Transverse colon (tissue), 4 donors: ENCODE data around the gene RHOH. TPM values are rescaled to one million over a fixed set of nuclear protein-coding genes. Genes with fewer than 3 reads are reported as not detected.

Experiments used
- DNase-seq: peaks from one replicate; pipeline ENCODE4 v3.0.0-alpha.2; 2019
- H3K27ac ChIP-seq, 4 donors: fragments of 200-600 bp; sonication (generic); 2 replicates each; pipeline ENCODE4 v1.5.1; 2016 to 2018; ENCODE audit warnings: inconsistent platforms in 4 of 4
- H3K27me3 ChIP-seq: fragments of 200-600 bp; sonication (generic); 2 replicates; pipeline ENCODE4 v1.5.1; 2017; ENCODE audit warnings: inconsistent platforms
- H3K36me3 ChIP-seq, 4 donors: fragments of 200-600 bp; sonication (generic); 2 replicates each; pipeline ENCODE4 v1.5.1; 2017 to 2019; ENCODE audit warnings: inconsistent platforms in 4 of 4
- H3K4me1 ChIP-seq, 4 donors: fragments of 200-600 bp; sonication (generic); 2 replicates each; pipeline ENCODE4 v1.5.1; 2017 to 2020; ENCODE audit warnings: inconsistent platforms in 4 of 4
- H3K4me3 ChIP-seq, 4 donors: fragments of 200-600 bp; sonication (generic); 1 replicate in 1 of 4; 2 replicates in 3 of 4; pipeline versions ENCODE4 v1.5.1 to v1.6.1; 2017 to 2019; ENCODE audit warnings: inconsistent platforms in 4 of 4
- H3K9me3 ChIP-seq, 2 donors: fragments of 200-600 bp; sonication (generic); 2 replicates each; pipeline ENCODE4 v1.5.1; 2017 to 2019; ENCODE audit warnings: inconsistent platforms in 2 of 2
- EP300 ChIP-seq: sonication (generic); formaldehyde crosslinking; IDR thresholded peaks from one replicate; pipeline ENCODE4 v1.6.1; 2017; ENCODE audit warnings: antibody characterized with exemption, low read depth
- POLR2A ChIP-seq: fragments of 450-650 bp; IDR thresholded peaks from one replicate; pipeline ENCODE4 v1.6.1; 2016; ENCODE audit warnings: antibody characterized with exemption, mild to moderate bottlenecking, moderate library complexity
- POLR2AphosphoS5 ChIP-seq, 3 donors: sonication (generic); formaldehyde crosslinking; IDR thresholded peaks; one replicate each; pipeline ENCODE4 v1.6.1; 2016; ENCODE audit warnings: antibody characterized with exemption in 3 of 3
- WGBS, 2 donors: methylation state at CpG; one replicate each; pipeline ENCODE4 v1.1.5; 2018; ENCODE audit warnings: low coverage in 1 of 2; 5-methylcytosine and 5-hydroxymethylcytosine counted together
- in situ Hi-C, 4 donors: fragments of 200-750 bp; cut with MboI; loops; one replicate each; pipeline versions ENCODE4 v1.15.0 to v1.15.1; 2017; ENCODE audit warnings: low sequenced_read_pairs in 3 of 4, low pct_ligation_motif_present in 1 of 4, low pct_unique_long_range_greater_than_20kb in 1 of 4
- intact Hi-C: fragments of 100-400 bp; cut with DNase I; formaldehyde crosslinking; loops from one replicate; pipeline ENCODE4 v1.15.1; 2023; ENCODE audit warnings: low total_unique reads
- total RNA-seq, 4 donors: library from RNA; depleted of rRNA; stranded (reverse); fragments of >200 nt; gene quantifications; one replicate each; pipeline ENCODE4 v1.1.0, GENCODE V29; 2016
- TF ChIP-seq, protein P1 (sequence below), 5 experiments: fragments of 200-600 bp in 3 of 5; fragments of 450-650 bp in 2 of 5; sonication (generic) in 3 of 5; IDR thresholded peaks; 1 replicate in 2 of 5; 2 replicates in 3 of 5; pipeline ENCODE4 v1.5.1; 2016 to 2017; ENCODE audit warnings: antibody characterized with exemption in 5 of 5, inconsistent platforms in 3 of 5, mild to moderate bottlenecking in 2 of 5, moderate library complexity in 1 of 5

The RHOH gene
- total RNA-seq, 4 donors from 2014 or later: 4.1 to 10.3 (median 4.1) TPM; not detected in 1

DNA sequence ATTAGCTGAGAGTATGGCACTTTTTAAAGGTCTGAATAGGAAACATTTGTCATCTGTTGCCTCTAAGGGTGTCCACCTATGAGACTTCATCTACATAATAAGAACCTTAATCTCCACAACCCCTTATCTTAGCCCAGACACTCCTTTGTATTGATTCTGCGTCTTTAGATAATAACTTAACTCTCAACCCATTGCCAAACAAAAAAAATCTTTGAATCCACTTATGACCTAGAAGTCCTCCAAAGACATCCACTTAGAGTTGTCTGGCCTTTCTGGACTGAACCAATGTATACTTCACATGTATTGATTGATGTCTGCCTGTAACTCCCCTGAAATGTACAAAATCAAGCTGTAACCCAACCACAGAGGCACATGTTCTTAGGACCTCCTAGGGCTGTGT, 72.3 kb downstream of the RHOH start:
- Histone ChIP-seq H3K27ac (no peak overlapping the region), H3K4me1 (no peaks in the 10 kb centered on the region), H3K27me3 (no peaks in the 10 kb centered on the region), H3K4me3 (no peak overlapping the region), H3K36me3 (no peaks in the 10 kb centered on the region), H3K9me3 (no peaks in the 10 kb centered on the region)
- 56% methylated on average over 1 of the region's 1 CpG; no CpG with 5 or more reads in 1 of the 2 donors for WGBS, 2 donors
- no peak for DNase-seq
- in situ Hi-C loops: no loop called here
- intact Hi-C loops: no loop called here
- TF ChIP-seq POLR2A (no peak), POLR2AphosphoS5 (IDR thresholded peaks at IDR 0.05) (no peak), EP300 (no peak)
- TF ChIP-seq, protein P1, sequence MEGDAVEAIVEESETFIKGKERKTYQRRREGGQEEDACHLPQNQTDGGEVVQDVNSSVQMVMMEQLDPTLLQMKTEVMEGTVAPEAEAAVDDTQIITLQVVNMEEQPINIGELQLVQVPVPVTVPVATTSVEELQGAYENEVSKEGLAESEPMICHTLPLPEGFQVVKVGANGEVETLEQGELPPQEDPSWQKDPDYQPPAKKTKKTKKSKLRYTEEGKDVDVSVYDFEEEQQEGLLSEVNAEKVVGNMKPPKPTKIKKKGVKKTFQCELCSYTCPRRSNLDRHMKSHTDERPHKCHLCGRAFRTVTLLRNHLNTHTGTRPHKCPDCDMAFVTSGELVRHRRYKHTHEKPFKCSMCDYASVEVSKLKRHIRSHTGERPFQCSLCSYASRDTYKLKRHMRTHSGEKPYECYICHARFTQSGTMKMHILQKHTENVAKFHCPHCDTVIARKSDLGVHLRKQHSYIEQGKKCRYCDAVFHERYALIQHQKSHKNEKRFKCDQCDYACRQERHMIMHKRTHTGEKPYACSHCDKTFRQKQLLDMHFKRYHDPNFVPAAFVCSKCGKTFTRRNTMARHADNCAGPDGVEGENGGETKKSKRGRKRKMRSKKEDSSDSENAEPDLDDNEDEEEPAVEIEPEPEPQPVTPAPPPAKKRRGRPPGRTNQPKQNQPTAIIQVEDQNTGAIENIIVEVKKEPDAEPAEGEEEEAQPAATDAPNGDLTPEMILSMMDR (IDR thresholded peaks at IDR 0.05): no peak

DNA sequence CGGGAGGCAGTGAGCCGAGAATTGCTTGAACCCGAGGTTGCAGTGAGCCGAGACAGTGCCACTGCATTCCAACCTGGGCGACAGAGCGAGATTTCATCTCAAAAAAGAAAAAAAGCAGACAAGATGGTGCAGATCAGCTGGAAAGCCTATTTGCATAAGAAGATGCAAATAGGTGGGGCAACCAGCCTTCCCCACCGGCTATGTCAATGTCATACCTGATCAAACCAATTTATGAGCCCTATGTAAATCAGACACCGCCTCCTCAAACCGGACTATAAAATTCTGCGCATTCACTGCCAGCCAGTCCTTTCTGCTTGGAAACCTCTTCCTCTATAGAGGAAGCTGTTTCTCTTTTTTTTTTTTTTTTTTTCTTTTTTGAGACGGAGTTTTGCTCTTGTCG, 73.8 kb downstream of the RHOH start:
- no peaks in the 10 kb centered on the region for H3K36me3 ChIP-seq
- H3K9me3 ChIP-seq: no peaks in the 10 kb centered on the region
- no peak for DNase-seq
- 86 to 90% methylated on average over 8 to 12 of the region's 12 CpGs for WGBS, 2 donors
- in situ Hi-C loops (no loop called here), intact Hi-C loops (no loop called here)
- no peak overlapping the region for H3K27ac ChIP-seq
- H3K4me1 ChIP-seq: no peaks in the 10 kb centered on the region
- H3K27me3 ChIP-seq: no peaks in the 10 kb centered on the region
- no peak overlapping the region for H3K4me3 ChIP-seq
- TF ChIP-seq, protein P1 (IDR thresholded peaks at IDR 0.05): no peak
- TF ChIP-seq EP300: no peak
- TF ChIP-seq POLR2A: no peak
- no peak for TF ChIP-seq POLR2AphosphoS5 (IDR thresholded peaks at IDR 0.05)

DNA sequence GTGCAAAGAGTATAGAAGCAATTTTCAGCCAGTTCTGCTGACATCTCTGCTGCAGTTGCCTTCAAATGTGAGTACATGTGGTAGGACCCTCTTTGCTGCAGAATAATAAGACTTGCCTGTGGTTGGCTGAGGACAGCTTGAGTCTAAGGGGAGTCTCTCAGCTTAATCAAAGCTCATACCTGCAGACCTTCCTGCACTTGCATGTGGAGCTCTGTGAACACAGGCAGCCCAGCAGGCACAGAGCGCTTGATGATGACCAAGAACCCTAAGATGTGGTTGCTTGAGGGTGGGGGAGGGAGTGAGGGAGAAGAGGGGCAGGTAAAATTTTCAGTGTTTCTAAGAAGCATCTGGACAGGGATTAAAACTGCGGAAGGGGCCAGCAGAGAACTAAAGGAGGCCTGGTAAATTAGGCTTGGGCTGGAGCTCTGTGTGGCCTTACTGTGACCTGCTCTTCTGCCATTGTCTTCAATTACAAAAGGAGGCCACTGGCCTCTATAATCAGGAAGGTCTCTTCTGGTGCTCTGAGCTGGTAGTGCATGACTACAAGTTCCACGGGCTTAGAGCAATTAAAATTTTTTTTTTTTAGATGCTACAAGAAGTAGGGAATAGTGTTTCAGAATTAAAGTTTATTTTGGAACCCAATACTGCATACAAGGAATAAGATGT, 78.4 kb downstream of the RHOH start:
- 75 to 88% methylated on average over 2 to 3 of the region's 3 CpGs for WGBS, 2 donors
- in situ Hi-C loops (no loop called here), intact Hi-C loops (no loop called here)
- no peaks in the 10 kb centered on the region for H3K9me3 ChIP-seq
- no peaks in the 10 kb centered on the region for H3K4me1 ChIP-seq
- DNase-seq: no peak
- TF ChIP-seq POLR2A (no peak), POLR2AphosphoS5 (IDR thresholded peaks at IDR 0.05) (no peak), EP300 (no peak)
- TF ChIP-seq, protein P1 (IDR thresholded peaks at IDR 0.05): no peak
- no peaks in the 10 kb centered on the region for H3K27me3 ChIP-seq
- no peak overlapping the region for H3K4me3 ChIP-seq
- H3K36me3 ChIP-seq: no peaks in the 10 kb centered on the region
- no peak overlapping the region for H3K27ac ChIP-seq

DNA sequence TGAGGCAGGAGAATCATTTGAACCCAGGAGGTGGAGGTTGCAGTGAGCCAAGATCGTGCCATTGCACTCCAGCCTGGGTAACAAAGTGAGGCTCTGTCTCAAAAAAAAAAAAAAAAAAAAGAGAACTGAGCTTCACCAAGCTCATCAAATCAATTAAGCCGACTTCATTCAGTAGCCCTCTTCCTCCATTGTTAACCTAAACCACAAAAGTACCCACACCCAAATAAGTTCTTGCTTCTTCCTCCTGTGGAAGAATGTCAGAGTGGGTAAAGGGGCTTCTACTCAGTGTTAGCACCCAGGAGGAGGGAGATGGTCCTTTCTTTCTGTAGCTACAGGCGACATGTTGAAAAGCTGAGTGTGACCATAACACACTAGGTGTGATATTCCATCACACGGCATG, 79.7 kb downstream of the RHOH start:
- no peak for TF ChIP-seq POLR2A
- TF ChIP-seq, protein P1 (IDR thresholded peaks at IDR 0.05): no peak
- TF ChIP-seq POLR2AphosphoS5 (IDR thresholded peaks at IDR 0.05): no peak
- no peak for TF ChIP-seq EP300
- Histone ChIP-seq H3K27me3 (no peaks in the 10 kb centered on the region), H3K27ac (no peak overlapping the region), H3K4me3 (no peak overlapping the region), H3K4me1 (no peaks in the 10 kb centered on the region), H3K36me3 (no peaks in the 10 kb centered on the region), H3K9me3 (no peaks in the 10 kb centered on the region)
- intact Hi-C loops: no loop called here
- 81 to 83% methylated on average over 3 to 4 of the region's 4 CpGs for WGBS, 2 donors
- DNase-seq: no peak
- in situ Hi-C loops: no loop called here
